GM10266 (cell line): ENCODE data around the gene IRF2.

ENCODE experiments used
- DNase-seq: peaks from one replicate; pipeline ENCODE4 v3.0.0; 2012; ENCODE audit errors: extremely low spot score
- TF ChIP-seq, protein P1 (sequence below): IDR thresholded peaks from 2 replicates; pipeline ENCODE4 v1.5.1; 2012; ENCODE audit warnings: mild to moderate bottlenecking, low read depth; ENCODE audit not compliant: control insufficient read depth, insufficient read depth; ENCODE audit errors: missing control alignments

Gene IRF2

DNA sequence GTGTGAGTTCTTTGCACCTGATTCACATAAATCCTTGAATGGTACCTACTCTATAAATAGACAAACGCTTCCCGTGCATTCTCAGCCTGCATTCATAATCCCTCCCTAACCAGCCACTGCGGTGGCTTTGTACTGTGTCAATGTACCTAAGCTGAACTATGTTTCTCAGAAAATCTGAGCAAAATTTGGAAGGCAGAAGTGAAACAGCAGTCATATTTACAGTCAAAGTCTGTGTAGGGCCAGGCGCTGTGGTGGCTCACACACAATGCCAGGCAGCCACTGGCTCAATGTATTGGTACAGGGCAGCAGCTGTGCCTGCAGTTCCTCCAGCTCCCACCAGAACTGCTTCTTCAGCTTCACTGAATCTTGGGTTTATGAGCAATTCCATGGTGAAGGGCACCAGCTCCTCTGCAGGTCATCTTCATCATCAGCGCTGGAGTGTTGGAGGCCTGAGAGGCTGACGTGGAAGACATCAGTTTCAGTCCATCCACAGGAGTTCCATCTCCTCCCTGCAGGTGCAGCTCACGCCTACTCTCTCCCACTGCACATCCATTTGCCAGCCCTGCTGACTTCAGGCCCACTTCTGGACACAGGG lies 32.3 kb upstream of the IRF2 start:
- TF ChIP-seq, protein P1, sequence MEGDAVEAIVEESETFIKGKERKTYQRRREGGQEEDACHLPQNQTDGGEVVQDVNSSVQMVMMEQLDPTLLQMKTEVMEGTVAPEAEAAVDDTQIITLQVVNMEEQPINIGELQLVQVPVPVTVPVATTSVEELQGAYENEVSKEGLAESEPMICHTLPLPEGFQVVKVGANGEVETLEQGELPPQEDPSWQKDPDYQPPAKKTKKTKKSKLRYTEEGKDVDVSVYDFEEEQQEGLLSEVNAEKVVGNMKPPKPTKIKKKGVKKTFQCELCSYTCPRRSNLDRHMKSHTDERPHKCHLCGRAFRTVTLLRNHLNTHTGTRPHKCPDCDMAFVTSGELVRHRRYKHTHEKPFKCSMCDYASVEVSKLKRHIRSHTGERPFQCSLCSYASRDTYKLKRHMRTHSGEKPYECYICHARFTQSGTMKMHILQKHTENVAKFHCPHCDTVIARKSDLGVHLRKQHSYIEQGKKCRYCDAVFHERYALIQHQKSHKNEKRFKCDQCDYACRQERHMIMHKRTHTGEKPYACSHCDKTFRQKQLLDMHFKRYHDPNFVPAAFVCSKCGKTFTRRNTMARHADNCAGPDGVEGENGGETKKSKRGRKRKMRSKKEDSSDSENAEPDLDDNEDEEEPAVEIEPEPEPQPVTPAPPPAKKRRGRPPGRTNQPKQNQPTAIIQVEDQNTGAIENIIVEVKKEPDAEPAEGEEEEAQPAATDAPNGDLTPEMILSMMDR: peak; percentile 16
- peak; percentile 55 for DNase-seq

DNA sequence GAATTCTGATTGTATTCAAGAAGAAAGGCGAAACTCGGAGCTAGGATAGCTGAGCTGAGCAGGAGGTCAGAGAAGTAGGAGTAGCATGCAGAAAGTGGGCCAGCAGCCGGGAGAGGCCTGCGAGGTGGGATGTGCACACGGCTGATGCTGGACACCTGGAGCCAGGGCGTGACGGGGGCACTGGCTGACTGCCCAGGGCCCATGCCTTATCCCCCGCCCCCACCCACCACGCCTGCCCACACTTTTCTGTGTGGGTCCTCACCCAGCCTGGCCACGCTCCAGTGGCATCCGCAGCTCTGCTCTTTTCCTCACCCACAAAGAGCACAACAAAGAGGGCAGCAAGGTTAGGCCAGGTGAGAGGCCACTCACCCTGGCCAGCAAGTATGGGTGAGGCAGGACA lies 30.0 kb upstream of the IRF2 start:
- no peak for DNase-seq
- TF ChIP-seq, protein P1: no peak

DNA sequence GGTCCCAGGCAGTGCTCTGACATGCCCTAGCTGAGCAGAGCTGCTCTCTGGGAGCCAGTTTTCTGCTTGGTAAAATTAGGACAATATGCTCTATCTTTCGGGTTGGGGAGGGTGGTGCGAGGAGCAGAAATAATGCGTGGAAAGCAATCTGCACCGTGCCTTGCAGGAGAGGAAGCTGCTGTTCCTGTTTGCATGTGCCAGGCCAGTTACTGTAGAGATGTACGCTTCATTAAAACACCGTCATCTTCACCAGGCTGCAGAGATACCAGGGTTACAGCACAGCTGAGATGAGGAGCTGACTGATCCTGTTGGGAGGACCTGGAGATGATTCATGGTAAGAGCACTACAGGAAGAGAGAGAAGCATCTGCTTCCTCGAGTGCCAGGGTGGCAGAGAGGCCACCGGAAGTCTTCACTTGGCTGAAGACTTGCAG lies 29.5 kb upstream of the IRF2 start:
- TF ChIP-seq, protein P1: no peak
- DNase-seq: no peak

DNA sequence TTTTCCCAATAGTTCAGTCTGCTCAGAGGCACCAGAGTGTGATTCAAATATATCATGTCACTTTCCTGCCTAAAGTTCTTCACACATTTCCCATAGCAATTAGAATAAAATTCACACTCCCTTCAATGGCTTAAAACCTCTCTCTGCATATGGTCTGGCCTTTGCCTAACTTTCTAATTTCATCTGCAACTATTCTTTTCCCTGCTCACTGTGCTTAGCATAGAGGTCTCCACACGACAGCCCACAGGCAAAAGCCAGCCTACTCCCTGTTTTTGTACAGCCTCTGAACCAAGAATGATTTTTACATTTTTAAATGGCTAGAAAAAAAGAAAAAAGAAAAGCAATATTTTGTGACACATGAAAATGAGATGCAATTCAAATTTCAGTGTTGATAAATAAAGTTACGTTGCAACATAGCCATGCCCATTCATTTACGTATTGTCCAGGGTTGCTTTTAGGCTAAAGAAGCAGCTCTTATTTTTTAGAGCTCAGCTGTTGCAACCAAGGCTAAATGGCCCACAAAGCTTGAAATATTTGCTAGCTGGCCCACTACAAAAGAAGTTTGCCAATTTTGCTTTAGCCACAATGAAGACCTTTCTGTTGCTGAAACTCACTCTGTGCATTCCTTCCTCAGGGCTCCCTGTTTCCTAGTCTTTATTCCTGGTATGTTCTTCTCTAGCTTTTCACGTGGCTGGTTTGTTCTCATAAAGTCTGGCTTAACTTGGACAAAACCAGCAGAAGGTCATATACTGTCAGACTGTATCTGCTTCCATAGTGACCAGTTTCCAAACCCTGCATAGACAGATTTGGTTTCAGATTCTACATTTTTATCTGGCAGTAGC lies 26.6 kb upstream of the IRF2 start:
- TF ChIP-seq, protein P1: no peak
- no peak for DNase-seq

DNA sequence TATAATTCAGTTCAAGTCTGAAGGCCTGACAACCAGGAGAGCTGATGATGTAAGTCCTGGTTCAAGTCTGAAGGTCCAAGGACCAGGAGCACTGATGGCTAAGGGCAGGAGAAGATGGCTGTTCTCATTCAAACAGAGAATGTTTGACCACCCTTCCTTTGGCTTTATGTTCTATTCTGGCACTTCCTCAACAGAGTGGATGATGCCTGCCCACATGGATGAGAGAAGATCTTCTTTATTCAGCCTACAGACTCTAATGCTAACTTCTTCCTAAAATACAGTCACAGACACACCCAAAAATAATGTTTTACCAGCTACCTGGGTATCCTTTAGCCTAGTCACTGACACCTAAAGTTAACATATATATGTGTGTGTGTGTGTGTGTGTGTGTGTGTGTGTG lies 25.6 kb upstream of the IRF2 start:
- no peak for DNase-seq
- TF ChIP-seq, protein P1: no peak

DNA sequence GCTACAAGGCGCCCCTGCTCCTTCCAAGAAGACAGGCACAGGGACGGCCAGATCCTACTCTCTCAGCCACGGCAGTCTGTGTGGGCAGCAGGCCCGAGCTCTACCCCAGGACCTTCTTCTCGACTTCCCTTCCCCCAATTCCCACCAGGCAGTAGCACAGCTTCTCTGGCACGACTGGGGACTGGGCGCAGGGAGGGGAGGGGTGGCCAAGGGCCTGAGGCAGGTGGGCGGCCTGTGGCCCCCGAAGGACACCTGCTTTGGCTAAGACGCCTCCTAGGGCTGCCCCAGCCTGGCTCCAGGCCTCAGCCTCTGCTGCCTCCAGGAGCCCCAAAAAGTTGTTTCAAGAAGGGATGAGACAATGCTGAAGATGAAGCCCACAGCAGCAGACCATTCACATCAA lies 24.2 kb upstream of the IRF2 start:
- TF ChIP-seq, protein P1: no peak
- DNase-seq: no peak

DNA sequence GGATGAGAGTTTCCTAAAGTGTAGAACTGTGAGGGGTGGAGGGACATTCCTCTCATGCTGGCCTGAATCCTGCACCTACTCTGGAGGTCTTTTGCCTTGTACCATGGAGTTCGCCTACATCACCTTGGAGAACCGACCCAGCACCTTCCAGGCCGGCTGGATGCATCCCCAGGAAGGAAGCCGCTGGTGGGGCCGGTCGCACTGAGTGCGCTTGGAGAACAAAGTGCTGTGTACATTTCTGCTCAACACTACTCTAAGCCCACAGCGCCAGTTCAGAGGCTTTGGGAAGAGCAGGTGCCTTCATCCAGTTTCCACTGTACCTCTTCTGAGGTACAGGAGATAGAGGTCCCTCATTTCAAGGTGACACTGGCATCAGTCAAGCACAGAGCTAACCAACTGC lies 15.4 kb upstream of the IRF2 start:
- no peak for DNase-seq
- TF ChIP-seq, protein P1: no peak
